GM18502 (cell line): ENCODE results near the gene MAGEB6B.
"Not testable (repeated sequence)": the region's sequence is repeated elsewhere in the genome, so short reads cannot be mapped to it uniquely, and the experiment has no call there.

Source experiments
- ATAC-seq: cut with Tn5 transposase; IDR thresholded peaks from one replicate; pipeline ENCODE4 v1.9.1; 2021; ENCODE audit warnings: mild to moderate bottlenecking; ENCODE audit not compliant: unreplicated experiment, poor library complexity

MAGEB6B gene, protein sequence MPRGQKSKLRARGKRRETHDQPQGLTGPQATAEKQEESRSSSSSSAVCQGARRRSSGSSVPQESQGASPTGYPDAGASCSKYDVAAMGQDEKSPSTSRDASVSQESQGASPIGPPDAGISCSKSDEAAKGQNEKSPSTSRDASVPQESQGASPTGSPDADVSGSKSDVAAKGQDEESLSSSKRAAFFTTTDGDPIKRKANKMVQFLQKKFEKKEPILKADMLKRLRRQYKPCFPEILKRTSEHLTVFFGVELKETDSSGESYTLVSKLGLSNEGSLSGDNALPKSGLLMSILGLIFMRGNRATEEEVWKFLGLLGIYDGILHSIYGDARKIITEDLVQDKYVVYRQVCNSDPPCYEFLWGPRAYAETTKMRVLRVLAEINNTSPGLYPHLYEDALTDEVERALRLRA

DNA sequence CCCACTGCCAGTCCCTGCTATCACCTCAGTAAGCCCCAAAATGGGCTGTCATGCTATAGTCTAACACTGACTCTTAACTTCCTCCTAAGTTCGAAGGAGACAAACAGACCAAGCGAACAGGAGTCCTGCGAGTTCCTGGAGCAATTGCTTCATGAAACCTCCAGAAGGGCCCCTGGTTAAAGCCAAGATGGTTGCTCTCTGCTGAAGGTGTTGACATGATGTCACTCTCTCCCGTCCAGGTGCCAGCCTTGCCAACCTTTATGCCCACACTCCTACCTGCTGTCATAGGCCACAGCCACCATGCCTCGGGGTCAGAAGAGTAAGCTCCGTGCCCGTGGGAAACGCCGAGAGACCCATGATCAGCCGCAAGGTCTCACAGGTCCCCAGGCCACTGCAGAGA is at the start of gene MAGEB6B:
TSS of gene MAGEB6B (plus strand) at position 301 of the 400 bp plus-strand sequence. CDS start at position 301, 0 bp downstream.
- ATAC-seq, result no peak

GRCh38 chrX:26138274-26138673 is 22.1 kb upstream of the MAGEB6B start, which contains the start of gene MAGEB18:
MAGEB18 (plus strand) TSS chrX:26138343; CDS start chrX:26138986, 643 bp downstream.
- no peak for ATAC-seq

DNA sequence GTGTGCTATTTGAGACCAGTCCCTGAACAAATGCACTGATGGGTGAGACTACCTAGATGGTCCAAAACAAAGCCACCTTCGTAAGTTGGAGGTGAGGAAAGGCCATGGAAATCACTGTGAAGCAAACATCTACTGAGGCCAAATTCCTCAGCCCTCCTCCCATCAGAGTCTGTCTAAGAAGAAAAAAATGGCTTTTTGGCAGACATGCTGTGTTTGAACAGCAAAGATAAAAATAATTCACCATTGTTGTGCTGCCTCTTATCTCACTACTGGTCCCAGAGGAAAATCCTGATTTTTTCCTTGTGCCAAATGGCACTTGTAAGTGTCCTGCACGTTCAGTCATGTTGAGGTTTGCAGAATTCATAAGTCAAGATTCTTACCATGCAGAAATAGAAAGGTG is 14.4 kb upstream of the MAGEB6B start:
- ATAC-seq, result no peak

- ATAC-seq, result no peak
These were observed 31.8 kb downstream of the MAGEB6B start, which contains the start of gene MAGEB6 for GRCh38 chrX:26192204-26192603. MAGEB6 (plus strand) TSS chrX:26192440; CDS start chrX:26193847, 1,407 bp downstream.

DNA sequence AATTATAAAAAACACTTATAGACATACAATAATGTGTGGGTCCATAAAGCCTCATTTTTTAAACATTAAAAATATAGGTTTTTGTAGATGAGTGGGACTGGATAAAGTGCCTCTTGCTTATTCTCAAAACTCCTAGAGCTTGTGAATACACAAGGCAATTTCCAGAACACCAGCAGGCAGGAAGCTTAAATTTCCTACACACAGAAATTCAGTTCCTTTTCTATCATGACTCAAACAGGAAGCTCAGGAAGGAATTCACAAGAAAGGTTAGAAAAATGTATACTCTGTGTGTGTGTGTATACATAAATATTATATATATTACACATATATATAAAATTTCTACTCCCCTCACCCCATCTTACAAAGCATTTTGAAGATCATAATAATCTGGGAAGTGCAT is 43.2 kb downstream of the MAGEB6B start:
- no peak for ATAC-seq

GRCh38 chrX:26204717-26205116 is 44.3 kb downstream of the MAGEB6B start:
- not testable (repeated sequence) for ATAC-seq

DNA sequence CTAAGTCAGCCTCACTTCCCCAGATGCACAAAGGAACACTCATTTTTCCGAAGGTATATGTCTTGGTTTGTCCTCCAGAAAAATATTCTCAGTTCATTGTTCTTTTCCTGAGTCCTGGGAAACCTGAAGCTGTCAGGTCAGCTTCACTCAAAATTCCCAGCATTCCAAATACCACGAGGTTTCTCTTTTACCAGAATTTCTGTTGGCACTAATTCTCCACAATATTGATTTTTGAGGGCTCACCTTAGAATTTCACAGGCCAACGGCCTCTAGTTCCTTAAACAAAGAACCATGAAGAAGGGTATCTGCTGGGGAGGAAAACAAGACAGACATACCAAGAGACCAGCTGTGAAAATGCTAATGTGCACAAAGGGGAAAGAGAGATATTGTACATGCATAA is 47.6 kb downstream of the MAGEB6B start:
- ATAC-seq, result no peak
